Stimulated activated CD4-positive, alpha-beta T cell treated with anti-CD3 and anti-CD28 coated beads, Interleukin-2, amount 100 ng/mL, for 4 hours (primary cell): ENCODE data around the gene TBX19.

Source experiments
- DNase-seq: peaks from one replicate; pipeline ENCODE4 v3.0.0-alpha.2; 2020; ENCODE audit warnings: low read depth

TBX19 gene

DNA sequence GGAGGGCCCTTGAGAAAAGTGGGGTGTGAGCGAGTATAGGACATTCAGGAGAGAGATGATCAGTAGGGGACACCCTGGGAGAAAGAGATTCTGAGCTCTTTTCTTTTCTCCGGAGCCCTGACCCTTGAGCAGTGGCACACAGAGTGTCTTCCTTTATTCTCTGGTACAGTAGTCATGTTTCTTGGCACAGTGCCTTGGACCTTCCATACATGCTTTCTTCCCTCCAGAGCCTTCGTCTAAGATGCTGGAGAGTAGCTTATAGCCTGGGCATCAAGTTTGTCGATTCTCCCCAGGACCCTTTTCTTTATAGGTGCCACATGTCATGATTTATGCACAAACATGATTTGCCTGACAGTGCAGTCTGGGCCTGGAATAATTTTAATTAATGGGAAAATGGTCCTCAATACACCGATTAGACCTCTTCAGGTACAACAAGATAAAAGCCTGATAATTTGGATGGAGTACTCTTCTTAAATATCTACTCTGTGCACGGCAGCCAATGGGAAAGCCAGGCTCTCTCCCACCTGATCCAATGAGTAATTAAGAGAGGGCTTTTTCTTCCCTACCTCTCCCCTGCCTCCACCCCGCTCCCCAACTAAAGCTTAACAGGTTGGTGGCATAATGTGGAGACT lies at the start of gene TBX19:
TSS of gene TBX19 (plus strand) at position 582 of the 632 bp plus-strand sequence. CDS start 214 bp downstream, outside the sequence.
- no peak for DNase-seq

DNA sequence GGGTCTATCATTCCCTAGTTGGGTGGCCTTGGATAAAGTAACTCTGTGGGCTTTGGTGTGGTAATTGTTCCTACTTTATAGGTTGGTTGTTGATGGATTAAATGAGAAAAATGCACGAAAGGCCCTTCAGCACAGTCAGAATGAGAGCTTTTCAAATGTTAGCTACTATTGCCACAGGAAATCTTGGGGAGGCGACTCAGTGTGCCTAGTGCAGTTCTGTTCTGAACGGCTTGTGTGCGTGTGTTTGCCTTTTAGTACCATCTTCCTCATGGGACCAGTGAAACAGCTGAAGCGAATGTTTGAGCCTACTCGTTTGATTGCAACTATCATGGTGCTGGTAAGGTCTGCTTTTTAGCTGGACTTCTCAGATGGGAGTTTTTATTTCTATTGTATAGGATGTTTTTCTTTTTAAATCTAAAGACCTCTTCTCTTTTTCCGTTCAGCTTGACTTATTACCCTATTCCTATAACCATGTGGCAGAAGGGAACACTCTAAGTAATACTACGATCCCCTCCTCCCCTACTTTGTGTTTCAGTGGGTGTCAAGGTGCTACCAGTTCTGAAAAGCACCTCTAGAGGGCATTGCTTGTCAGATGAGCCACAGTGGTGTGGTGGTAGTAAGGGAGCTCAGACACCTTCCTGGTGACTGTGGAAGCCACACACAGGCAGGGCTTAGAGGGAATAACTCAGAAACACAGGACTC lies 45.7 kb upstream of the TBX19 start:
- no peak for DNase-seq

DNA sequence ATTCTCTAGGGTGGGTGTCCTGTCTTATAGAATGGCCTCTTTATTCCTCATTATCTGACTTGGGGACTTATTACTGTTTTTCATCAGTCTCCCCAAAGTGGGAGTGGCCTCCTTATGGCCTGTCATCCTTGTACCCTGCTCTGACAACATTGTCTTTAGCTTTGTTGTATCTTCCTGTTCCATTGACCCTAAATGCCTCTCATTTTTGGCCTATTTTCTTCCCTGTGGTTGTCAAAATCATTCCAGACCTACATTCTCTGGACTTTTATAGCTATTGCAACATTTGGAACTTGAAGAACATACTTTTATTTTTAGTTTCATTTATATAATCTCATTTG lies 45.2 kb upstream of the TBX19 start:
- no peak for DNase-seq

DNA sequence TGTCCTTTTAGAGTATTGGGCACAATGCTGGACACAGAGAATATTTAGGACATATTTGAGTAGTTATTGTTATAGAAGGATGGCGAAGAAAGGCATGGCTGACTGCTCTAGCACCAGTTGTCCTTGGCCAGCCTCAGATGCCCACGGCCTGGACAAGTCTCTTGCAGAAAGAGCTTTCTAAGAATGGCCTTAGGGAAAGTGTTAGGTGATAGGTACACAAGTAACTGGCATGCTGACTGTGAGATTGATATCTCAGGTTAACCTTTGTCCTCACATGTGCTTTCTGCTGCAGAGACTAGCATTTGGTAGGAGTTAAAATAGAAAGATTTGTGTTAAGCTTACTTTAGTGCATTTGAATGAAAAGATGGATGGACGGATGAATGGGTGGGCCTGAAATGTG lies 44.7 kb upstream of the TBX19 start:
- DNase-seq = no peak

DNA sequence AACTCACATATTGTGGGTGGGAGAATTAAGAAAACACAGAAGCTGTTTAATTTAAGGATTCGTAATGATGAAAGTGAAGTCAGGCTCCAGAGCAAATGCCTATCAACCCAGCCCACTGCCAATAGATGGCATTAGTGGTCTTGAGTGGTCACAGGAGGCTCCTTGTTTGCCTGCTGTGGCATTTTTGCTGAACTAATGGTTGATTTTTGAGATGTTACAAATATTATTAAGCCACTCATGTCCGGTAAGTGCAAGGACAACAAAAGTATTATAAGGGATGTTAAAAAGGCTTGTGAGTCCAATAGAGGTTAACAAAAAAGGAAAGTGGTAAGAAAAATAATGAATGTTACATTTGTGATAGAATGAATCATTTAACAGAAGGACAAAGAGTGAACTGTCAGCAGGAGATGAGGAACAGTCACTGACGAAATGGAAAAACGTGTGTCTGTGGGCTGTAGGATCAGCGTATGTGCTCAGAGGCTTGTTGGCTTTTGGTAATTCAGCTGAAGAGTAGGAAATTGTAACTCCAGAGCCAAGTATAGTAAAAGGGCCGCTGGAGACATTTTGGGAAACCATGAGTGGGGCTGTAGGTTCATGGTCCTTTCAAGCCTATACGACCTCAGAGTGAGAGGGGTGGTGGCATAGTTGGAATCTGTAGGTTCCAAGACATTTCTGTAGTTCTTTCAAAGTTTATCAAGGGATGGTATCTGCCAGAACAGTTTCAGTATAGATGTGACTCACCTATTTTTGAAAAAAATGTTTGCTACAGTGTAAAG lies 43.7 kb upstream of the TBX19 start:
- no peak for DNase-seq

DNA sequence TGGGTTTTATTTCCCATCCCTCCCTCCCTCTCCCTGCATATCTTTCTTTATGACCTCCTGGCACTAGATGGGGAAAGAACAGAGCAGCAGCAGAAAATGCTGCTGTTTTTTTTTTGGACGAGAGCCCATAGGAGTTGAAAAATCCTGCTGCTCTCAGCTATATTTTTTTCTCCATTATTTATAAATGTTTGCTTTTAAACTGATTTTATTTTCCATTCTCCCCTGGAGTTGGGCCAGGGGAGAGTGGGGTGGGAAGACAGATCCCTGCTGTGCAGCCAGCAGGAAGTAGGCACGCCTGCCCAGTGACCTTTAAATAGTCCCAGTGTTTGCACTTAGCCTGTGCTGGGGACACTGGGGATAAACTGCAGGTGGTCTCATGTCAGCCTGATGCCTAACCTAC lies 37.5 kb upstream of the TBX19 start:
- no peak for DNase-seq

DNA sequence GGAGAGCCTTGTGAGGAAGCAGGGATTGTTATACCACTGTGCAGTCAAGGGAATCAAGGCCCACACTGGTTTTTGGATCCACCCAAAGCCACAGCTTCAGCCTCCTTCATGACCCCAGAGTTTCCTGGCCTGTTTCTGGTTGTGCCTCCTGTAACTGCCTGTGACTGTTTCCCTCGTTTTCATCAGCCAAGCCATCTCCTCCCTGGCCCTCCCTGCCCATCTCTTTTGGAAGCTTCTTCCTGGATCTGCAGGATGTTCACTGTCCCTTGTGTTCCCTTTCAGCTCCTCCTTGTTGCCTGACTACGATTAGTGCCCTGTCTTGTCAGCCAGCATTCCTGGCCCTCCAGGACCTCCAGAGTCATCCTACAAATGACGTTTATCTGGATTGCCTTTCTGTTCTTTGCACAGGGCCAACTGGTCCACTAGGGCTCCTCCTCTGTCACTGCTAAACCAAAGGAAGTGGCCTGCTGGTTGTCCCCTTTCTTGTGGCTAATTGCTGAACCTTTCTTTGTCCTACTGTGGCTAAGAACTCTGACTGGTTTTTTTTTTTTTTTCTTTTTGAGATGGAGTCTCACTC lies 37.0 kb upstream of the TBX19 start:
- no peak for DNase-seq

DNA sequence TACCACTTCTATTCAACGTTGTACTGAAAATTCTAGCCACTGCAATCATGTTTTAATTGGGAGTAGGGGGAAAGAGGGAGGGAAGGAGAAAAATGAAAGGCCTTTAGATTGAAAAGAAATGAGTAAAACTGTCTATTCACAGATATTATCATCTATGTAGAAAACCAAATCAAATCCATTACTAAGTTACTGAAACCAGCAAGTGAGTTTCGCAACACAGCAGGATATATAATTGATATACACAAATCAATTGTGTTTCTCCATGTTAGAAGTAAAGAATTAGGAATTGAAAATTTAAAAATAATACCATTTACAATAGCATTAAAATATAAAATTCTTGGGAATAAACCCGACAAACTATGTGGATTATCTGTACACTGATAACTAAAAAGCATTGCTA lies 35.6 kb upstream of the TBX19 start:
- DNase-seq = no peak

DNA sequence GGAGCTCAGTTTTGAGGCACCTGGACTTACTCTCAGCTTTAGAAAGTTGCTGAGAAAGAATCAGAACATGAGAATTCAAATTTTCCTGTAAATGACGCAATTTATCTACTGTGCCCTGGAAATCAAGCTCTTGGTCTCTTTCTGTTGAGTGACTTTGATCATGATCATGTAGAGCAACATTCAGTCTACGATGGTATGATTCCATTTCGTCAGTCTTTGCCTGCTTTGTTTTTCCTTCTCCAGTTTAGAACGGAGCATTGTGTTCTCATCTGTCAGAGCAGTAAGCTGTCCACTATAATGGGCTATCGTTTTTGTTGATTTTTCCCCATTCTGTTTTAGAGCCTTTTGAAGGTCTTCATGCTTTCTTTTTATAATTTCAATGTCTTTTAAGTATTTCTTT lies 34.2 kb upstream of the TBX19 start:
- no peak for DNase-seq

DNA sequence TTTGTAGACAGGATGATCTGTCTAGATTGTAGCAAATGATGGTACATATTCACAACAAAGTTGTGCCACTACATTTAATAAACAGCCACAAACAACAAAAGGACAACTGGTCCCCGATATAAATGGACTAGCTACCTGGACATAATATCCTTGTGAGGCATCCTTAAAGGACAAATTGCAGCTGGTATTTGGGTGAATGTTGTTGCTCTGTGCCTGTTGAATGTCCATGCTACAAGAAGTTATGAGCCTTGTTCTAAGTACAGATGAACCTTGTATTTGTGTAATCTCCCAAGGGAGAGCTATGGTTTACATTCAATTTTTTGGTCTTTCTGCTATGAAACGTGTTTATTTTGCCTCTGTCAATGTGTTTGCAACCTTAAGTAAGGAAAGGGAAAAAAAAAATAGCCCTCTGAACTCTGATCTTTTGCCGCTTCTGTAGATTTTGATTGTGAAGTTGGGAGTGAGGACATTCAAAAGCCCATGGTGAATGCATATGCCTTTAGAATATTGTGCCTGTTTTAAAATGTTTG lies 28.4 kb upstream of the TBX19 start:
- no peak for DNase-seq

DNA sequence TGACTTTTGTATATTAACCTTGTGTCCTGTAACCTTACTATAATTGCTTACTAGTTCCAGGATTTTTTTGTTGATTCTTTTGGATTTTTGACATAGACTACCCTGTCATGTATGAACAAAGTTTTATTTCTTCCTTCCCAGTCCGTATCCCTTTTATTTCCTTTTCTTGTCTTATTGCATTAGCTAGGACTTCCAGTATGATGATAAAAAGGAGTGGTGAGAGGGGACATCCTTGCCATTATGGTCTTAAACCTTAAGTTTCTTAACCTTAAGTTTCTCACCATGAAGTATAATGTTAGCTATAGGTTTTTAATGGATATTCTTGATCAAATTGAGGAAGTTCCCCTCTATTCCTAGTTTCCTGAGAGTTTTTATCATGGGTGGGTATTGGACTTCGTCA lies 24.5 kb upstream of the TBX19 start:
- DNase-seq = no peak

DNA sequence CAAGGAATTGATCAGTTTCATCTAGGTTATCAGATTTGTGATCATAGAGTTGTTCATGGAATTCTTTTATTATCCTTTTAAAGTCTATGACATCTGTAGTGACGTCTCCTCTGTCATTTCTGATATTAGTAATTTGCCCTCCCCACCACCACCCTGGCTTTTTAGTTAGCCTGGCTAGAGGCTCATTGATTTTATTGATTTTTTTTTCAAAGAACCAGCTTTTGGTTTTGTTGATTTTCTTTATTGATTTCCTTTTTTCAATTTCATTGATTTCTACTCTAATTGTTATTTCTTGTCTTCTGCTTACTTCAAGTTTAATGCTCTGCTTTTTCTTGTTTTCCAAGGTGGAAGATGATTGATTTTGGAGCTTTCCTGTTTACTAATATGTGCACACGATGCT lies 23.3 kb upstream of the TBX19 start:
- DNase-seq = no peak

DNA sequence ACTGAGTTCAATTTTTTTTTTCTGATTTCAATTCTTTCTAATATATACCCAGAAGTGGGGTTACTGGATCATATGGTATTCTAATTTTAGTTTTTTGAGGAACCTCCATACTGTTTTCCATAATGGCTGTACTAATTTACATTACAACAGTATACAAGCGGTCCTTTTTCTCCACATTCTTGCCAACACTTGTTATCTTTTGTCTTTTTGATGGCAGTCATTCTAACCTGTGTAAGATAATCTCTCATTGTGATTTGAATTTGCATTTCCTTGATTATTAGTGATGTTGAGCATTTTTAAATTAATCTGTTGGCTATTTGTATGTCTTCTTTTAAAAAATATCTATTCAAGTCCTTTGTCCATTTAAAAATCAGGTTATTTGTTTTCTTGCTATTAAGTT lies 21.1 kb upstream of the TBX19 start:
- no peak for DNase-seq

DNA sequence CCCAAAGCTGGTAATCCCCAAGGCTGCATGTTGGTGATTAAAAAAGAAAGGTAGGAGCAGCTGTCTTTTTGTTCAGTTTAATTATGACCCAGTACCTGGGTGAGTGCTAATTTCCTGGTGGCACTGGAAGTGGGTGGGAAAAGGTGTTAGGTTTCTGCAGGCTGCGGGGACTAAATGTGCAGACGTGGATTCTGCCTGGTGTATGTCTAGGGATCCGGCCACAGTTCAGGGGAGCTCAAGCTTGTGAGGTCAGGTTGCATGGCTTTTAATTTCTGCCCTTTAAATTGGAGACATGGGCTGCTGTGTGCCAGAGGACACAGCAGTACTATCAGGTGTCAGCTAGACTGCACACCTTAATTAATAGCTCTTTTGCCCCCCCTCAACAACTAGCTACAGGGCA lies 20.3 kb upstream of the TBX19 start:
- no peak for DNase-seq

DNA sequence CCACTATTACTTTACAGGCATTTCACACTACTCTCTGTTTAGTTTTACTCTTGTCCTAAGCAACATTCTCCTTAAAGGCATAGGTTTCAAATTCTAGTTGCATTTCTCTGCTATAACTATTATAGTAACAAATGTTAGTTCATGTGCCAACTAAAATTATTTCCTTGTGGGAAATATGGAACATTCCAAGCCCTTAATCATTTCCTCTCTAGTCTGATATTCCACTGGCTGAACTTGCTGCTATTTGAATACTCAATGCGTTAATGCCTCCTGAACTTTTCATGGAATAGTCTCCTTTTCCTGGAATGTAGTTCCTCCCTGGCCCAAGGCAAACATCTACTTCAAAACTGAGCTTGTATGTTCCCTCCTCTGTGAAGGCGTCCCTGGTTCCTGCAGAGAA lies 19.3 kb upstream of the TBX19 start:
- no peak for DNase-seq

DNA sequence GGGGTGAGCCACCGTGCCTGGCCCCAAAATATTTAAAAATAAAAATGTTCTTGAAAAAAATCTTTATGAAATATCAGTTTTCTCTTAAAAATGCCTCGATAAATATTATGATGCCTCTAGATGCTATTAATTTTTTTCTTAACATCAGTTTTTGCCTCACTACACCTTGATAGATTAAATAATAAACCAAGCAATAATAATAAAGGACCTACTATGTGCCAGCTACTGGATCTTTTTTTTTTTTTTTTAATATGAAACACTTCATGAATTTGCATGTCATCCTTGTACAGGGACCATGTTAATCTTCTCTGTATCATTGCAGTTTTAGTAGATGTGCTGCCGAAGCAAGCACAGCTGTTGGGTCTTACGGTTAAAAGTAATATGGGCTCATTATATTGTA lies 17.5 kb upstream of the TBX19 start:
- DNase-seq = no peak

DNA sequence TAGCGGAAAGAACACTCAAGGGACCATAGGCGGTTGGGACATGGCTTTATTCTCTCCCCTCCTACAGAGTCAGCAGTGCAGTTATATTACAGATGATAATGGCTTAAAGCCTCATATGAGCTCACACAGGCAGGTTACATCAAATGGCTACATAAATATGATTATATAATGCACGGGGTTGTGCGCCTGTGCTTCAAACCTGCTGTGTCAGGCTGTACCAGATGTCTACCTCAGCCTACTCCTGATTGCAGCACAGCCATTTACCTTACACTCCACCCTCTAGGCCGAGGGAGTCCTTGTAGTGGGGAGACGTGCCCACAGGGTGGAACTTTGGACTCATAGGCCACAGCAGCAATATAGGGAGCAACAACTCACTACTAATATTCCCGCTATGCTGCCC lies 16.4 kb upstream of the TBX19 start:
- DNase-seq = no peak

DNA sequence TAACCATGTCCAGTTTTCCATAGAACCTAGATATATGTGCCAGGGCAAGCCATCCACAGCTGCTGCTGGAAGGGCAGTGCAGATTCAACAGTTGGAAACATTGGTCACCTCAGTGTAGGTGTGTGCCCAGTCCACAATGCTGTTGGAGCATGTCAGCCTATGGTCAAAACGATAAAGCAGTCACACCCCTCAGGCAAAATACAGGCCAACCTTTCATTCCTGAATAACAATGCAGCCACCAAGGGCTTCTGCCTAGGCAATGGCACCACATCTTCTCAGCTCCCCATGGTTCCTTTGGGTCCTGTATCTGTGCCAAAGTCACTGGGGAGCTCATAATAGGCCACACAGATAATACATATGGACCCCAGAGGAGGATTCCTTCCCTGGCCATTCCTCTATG lies 15.1 kb upstream of the TBX19 start:
- no peak for DNase-seq

DNA sequence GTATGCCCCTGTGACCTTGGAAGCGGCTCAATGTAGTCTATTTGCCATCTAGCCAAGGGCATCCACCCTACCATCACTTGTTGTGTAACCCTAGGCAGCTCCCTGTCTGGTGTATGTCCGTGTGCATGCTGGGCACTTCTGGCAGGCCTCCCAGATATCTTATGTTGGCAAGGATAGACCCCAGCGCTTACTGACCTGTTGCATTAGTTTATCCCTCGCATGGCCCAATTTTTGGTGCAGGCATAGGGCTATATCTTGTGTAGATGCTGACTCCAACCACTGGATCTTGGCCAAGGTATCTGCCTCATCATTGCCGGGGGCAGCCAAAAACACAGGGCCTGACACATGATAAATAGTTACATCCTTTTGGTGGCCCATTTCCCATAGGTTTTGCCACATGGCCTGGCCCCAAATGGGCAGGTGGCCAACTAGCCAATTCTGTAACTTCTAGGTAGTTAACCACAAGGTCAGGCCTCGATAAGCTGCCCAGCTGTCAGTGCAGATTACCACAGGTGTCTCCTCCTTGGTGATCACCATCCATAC lies 14.0 kb upstream of the TBX19 start:
- no peak for DNase-seq

DNA sequence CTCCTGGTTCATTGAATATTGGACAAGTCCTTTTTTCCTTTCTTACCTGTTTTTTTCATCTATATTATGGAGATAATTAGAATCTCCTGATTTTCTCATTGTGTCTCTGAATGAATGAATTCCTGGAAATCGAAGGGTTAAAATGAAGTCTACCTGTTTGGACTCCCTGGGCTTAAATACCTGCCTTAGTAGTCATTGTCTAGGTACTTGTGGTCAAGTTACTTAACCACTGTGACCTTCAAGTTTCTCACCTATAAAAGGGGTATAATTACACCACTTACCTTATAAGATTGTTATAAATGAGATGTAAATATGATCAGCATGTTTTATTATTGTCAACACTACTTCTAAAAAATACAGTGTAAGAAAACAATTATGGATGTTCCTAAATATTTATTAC lies 9.0 kb upstream of the TBX19 start:
- DNase-seq = no peak

DNA sequence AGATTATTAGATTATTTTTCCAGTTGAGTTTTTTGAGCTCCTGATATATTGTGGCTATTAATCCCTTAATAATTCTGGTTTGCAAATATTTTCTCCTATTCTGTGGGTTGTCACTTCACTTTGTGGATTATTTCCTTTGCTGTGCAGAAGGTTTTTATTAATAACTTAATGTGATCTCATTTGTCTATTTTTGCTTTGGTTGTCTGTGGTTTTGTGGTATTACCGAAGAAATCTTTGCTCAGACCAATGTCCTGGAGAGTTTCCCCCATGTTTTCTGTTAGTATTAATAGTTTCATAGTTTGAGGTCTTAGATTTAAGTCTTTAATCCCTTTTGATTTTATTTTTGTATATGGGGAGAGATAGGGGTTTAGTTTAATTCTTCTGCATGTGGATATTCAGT lies 7.1 kb upstream of the TBX19 start:
- DNase-seq = no peak

DNA sequence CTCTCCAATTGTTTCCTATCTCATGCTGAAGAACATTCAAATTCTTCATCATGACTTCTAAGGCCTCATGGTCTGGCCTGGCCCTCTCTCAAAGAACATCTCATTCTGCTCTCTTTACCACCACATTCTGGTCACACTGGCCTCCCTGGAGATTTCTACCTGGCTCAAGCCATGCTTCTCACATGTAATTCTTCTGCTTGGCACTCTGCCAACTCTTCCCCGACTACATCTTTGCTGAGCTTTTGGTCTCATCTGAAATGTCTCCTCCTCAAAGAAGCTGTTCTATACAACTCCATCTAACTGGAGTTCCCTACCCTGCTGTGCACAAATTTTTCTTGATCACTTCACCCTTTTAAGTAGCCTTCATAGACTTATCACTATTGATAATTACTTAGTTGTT lies 1.4 kb upstream of the TBX19 start:
- DNase-seq = no peak
